H1 (cell line): Measurements from ENCODE around the gene OR8D4.
"Not testable (repeated sequence)": the region's sequence is repeated elsewhere in the genome, so short reads cannot be mapped to it uniquely, and the experiment has no call there.

ENCODE experiments used
- SIN3A ChIP-seq, 2 experiments: IDR thresholded peaks in 1 of 2; conservative IDR thresholded peaks in 1 of 2; 2 replicates each; pipeline ENCODE4 v1.6.1; 2011 to 2012; ENCODE audit warnings: low read length in 2 of 2, improper control_type of control experiment in 1 of 2, low read depth in 1 of 2, mild to moderate bottlenecking in 1 of 2
- TF ChIP-seq, protein P1 (sequence below), 3 experiments: IDR thresholded peaks; 1 replicate in 2 of 3; 2 replicates in 1 of 3; pipeline versions ENCODE4 v1.5.1 to v1.6.1; 2011; ENCODE audit warnings: low read length in 3 of 3, mild to moderate bottlenecking in 3 of 3, inconsistent platforms in 2 of 3, low read depth in 1 of 3, moderate library complexity in 1 of 3; ENCODE audit not compliant: insufficient read depth in 1 of 3; ENCODE audit errors: control extremely low read depth in 1 of 3

DNA sequence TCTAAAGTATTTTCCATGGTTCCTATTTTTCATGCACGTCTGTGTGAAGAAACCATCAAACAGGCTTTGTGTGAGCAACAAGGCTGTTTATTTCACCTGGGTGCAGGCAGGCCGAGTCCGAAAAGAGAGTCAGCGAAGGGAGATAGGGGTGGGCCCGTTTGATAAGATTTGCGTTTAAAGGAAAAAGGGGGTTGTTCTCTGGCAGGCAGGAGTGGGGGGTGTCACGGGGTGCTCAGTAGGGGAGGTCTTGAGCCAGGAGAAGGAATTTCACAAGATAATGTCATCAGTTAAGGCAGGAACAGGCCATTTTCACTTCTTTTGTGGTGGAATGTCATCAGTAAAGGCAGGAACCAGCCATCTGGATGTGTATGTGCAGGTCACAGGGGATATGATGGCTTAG is 36.7 kb upstream of the OR8D4 start:
- TF ChIP-seq, protein P1, sequence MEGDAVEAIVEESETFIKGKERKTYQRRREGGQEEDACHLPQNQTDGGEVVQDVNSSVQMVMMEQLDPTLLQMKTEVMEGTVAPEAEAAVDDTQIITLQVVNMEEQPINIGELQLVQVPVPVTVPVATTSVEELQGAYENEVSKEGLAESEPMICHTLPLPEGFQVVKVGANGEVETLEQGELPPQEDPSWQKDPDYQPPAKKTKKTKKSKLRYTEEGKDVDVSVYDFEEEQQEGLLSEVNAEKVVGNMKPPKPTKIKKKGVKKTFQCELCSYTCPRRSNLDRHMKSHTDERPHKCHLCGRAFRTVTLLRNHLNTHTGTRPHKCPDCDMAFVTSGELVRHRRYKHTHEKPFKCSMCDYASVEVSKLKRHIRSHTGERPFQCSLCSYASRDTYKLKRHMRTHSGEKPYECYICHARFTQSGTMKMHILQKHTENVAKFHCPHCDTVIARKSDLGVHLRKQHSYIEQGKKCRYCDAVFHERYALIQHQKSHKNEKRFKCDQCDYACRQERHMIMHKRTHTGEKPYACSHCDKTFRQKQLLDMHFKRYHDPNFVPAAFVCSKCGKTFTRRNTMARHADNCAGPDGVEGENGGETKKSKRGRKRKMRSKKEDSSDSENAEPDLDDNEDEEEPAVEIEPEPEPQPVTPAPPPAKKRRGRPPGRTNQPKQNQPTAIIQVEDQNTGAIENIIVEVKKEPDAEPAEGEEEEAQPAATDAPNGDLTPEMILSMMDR (IDR thresholded peaks at IDR 0.05; ENCODE audit: control extremely low read depth in 1 of 3, insufficient read depth in 1 of 3, low read depth in 1 of 3, low read length in 3 of 3): not testable (repeated sequence)
- not testable (repeated sequence) for TF ChIP-seq SIN3A (conservative IDR thresholded peaks at IDR 0.05 in 1 of 2, IDR thresholded peaks at IDR 0.05 in 1 of 2; ENCODE audit: low read depth in 1 of 2, low read length in 2 of 2)
